Measurements from ENCODE around the gene TRAPPC12. TPM values are rescaled to one million over a fixed set of nuclear protein-coding genes. Genes with fewer than 3 reads are reported as not detected.

TRAPPC12 gene
- total RNA-seq, 4 donors from 2014 or later = 93.0 to 198 (median 108) TPM

DNA sequence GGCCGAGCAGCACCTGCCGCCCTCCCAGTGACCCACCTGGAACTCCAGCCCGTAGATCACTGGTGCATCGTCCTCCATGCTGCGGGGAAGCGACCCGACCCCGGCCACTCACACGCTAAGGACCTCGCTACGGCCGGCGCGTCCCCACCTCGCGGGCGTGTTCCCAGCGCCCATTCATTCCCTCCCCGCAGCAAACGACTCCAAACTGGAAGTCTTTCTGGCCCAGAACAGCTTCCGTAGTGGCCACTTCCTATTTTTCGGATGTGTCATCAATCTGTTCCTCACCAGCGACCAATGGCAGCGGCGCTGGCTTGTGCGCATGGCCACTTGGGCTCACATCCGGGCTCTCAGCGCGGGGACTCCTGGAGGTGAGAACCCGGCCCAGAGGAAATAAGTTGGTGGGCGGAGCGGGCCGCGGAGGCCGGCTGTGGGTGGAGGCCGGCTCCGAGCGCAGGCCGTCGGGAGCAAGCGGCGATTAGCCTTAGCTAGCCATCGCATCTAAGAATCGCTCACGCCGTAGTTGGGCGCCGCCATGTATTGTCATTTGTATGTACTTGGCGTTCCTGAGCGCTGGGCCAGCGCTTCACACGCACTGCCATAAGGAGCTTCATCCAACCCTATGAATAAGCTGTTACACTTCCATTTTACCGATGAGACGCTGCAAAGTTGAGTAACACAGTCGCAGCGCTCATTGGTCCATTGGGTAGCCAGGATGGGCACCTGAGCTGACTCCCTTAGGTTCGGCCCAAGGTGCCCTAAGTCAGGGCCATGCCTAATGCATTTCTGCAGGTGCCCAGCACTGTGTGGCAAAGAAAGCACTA is 1.7 kb upstream of the TRAPPC12 start, which contains the start of gene EIPR1:
Gene EIPR1, minus strand, starts transcription at position 207 of the 821 bp plus-strand sequence. Its CDS starts 129 bp downstream, at position 78.
- WGBS, 2 donors = 1 to 4% methylated on average over 30 to 41 of the region's 57 CpGs
- Histone ChIP-seq H3K36me3 (no peaks in the 10 kb centered on the region), H3K4me3 (replicated peaks in 1 of 3) (peak within 1 kb of the TSS; percentile 41 to 90 (median 57)), H3K9me3 (no peaks in the 10 kb centered on the region), H3K27me3 (no peaks in the 10 kb centered on the region), H3K27ac (peak within 1 kb of the TSS; percentile 84 to 92 (median 87)), H3K4me1 (peaks cover 11 to 22% of the 10 kb centered on the region in 2 donors)
- DNase-seq = peak; percentile 99
- intact Hi-C loops (cut with DNase I) = no loop called here
- TF ChIP-seq POLR2A (IDR thresholded peaks at IDR 0.05) = peak in 1 of 2 donors; percentile 90
- TF ChIP-seq, protein P1, sequence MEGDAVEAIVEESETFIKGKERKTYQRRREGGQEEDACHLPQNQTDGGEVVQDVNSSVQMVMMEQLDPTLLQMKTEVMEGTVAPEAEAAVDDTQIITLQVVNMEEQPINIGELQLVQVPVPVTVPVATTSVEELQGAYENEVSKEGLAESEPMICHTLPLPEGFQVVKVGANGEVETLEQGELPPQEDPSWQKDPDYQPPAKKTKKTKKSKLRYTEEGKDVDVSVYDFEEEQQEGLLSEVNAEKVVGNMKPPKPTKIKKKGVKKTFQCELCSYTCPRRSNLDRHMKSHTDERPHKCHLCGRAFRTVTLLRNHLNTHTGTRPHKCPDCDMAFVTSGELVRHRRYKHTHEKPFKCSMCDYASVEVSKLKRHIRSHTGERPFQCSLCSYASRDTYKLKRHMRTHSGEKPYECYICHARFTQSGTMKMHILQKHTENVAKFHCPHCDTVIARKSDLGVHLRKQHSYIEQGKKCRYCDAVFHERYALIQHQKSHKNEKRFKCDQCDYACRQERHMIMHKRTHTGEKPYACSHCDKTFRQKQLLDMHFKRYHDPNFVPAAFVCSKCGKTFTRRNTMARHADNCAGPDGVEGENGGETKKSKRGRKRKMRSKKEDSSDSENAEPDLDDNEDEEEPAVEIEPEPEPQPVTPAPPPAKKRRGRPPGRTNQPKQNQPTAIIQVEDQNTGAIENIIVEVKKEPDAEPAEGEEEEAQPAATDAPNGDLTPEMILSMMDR (IDR thresholded peaks at IDR 0.05) = peak in 3 of 6 experiments; percentile 11 to 32 (median 21)

DNA sequence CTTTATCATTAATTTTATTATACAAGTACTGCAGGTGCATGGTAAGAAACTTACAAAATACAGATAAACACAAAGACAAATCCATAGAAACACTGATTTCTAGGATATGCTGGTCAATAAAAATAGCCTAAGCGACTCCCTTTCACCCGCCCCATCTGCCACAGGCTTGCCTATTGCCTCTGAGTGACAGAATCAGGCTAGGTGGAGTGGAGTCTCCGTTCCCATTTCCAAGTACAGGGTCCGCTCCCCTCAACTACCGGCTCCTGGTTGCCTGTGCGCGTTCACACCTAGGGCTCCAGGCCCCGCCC is 201 bp upstream of the TRAPPC12 start:
- no peaks in the 10 kb centered on the region for H3K9me3 ChIP-seq
- DNase-seq = no peak
- H3K4me3 ChIP-seq (replicated peaks in 1 of 3) = peak overlapping the region in 2 of 3 donors; percentile 50 to 69
- peak overlapping the region; percentile 72 to 84 (median 78) for H3K27ac ChIP-seq
- H3K27me3 ChIP-seq = no peaks in the 10 kb centered on the region
- TF ChIP-seq POLR2A (IDR thresholded peaks at IDR 0.05) = no peak
- no peaks in the 10 kb centered on the region for H3K36me3 ChIP-seq
- H3K4me1 ChIP-seq = peaks cover 11 to 22% of the 10 kb centered on the region in 2 donors
- 11 to 30% methylated on average over 5 to 8 of the region's 8 CpGs for WGBS, 2 donors
- intact Hi-C loops (cut with DNase I) = no loop called here

DNA sequence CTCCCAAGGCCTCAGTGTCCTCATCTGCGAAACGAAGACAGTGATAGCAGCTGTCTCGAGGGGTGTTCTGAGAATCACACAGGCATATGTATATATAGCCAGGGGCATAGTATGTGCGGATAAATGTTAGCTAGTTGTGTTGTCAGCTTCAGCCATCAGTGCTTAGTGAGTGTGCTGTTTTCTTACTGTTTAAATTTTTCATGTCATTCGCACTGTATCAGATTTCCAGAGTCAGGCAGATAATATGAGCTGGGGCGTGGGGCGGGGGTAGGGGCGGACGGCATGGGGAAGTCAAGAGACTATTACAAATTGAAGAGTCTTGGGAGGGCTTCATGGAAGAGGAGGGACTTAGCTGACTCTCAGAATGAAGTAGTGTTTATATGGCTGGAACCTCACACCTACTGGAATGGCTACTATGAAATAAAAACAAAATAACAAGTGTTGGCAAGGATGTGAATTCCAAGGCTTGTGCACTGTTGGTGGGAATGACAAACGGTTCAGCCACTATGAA is 7.0 kb downstream of the TRAPPC12 start:
- WGBS, 2 donors = 86 to 89% methylated on average over 10 of the region's 10 CpGs
- H3K4me3 ChIP-seq (replicated peaks in 1 of 3) = no peak overlapping the region
- DNase-seq = no peak

DNA sequence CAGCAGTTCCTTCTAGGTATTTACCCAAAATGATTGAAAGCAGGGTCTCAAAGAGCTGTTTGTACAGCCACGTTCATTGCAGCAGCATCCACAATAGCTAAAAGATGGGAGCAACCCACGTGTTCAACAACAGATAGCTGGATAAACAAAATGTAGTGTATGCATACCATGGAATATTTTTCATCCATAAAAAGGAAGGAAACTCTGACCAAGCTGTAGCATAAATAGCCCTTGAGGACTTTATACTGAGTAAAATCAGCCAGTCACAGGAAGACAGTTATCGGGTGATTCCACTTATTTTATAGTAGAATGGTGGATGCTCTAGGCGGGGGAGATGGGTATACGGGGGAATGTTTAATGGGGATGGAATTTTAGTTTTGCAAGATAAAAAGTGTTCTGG is 7.5 kb downstream of the TRAPPC12 start:
- H3K36me3 ChIP-seq = peaks cover 22 to 25% of the 10 kb centered on the region in 2 donors
- 87 to 93% methylated on average over 5 of the region's 5 CpGs for WGBS, 2 donors
- no peaks in the 10 kb centered on the region for H3K27me3 ChIP-seq
- intact Hi-C loops (cut with DNase I) = no loop called here
- H3K4me3 ChIP-seq (replicated peaks in 1 of 3) = no peak overlapping the region
- no peak for DNase-seq
- no peak for TF ChIP-seq POLR2A (IDR thresholded peaks at IDR 0.05)
- TF ChIP-seq, protein P1 (IDR thresholded peaks at IDR 0.05) = no peak
- H3K4me1 ChIP-seq = no peaks in the 10 kb centered on the region
- no peaks in the 10 kb centered on the region for H3K9me3 ChIP-seq
- no peak overlapping the region for H3K27ac ChIP-seq

More for the DNA sequence above, 7.0 kb downstream of the TRAPPC12 start:
- intact Hi-C loops (cut with DNase I) = no loop called here
- TF ChIP-seq, protein P1 (IDR thresholded peaks at IDR 0.05) = no peak
- TF ChIP-seq POLR2A (IDR thresholded peaks at IDR 0.05) = no peak
- Histone ChIP-seq H3K27ac (no peak overlapping the region), H3K36me3 (peaks cover 22 to 25% of the 10 kb centered on the region in 2 donors), H3K9me3 (no peaks in the 10 kb centered on the region), H3K4me1 (no peaks in the 10 kb centered on the region), H3K27me3 (no peaks in the 10 kb centered on the region)

DNA sequence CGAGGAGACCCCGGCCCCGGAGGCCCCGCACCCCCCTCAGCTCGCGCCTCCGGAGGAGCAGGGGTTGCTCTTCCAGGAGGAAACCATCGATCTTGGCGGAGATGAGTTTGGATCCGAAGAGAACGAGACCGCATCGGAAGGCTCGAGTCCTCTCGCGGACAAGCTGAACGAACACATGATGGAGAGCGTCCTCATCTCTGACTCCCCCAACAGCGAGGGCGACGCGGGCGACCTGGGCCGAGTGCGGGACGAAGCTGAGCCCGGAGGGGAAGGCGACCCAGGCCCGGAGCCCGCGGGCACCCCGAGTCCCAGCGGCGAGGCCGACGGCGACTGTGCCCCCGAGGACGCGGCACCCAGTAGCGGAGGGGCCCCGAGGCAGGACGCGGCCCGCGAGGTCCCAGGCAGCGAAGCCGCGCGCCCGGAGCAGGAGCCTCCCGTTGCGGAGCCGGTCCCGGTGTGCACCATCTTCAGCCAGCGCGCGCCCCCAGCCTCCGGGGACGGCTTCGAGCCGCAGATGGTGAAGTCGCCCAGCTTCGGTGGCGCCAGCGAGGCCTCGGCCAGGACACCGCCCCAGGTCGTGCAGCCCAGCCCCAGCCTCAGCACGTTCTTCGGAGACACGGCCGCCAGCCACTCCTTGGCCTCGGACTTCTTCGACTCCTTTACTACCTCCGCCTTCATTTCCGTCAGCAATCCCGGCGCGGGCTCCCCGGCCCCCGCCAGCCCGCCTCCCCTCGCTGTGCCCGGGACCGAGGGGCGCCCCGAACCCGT is 8.3 kb downstream of the TRAPPC12 start:
- Histone ChIP-seq H3K36me3 (peaks cover 22 to 25% of the 10 kb centered on the region in 2 donors), H3K27me3 (no peaks in the 10 kb centered on the region), H3K4me3 (replicated peaks in 1 of 3) (no peak overlapping the region), H3K27ac (no peak overlapping the region), H3K9me3 (no peaks in the 10 kb centered on the region), H3K4me1 (no peaks in the 10 kb centered on the region)
- WGBS, 2 donors = 91 to 94% methylated on average over 68 to 80 of the region's 89 CpGs
- TF ChIP-seq POLR2A (IDR thresholded peaks at IDR 0.05) = no peak
- TF ChIP-seq, protein P1 (IDR thresholded peaks at IDR 0.05) = no peak
- DNase-seq = no peak
- intact Hi-C loops (cut with DNase I) = no loop called here

All from thyroid gland (tissue), 4 donors.